ENCODE data around the gene TRMT1.

TRMT1 gene

DNA sequence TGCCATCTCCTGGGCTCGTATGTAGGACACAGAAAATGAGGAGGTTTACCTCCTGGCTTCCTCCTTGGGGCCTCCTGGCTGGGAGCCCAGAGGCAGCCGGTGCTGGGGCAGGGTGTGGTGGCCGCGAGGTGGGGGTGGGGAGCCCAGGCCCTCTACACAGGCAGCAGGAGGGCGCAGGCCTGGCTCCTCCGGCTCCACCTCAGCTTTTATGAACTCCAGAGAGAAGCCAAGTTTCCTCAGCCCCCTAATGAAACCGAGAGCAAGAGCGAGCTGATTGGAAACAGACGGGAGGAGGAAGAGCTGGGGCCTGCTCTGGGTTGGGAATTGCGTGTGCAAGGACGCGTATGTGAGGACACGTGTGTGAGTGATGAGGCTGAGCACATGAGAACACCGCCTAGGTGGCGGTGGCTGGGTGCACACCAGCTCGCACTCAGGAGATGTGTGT is 37.0 kb downstream of the TRMT1 start:
- no peak overlapping the region for H3K4me3 ChIP-seq (ENCODE audit: low read depth, low read length)
- H3K9me3 ChIP-seq (ENCODE audit: severe bottlenecking) = no peaks in the 10 kb centered on the region
- no peaks in the 10 kb centered on the region for H3K36me3 ChIP-seq
- no peak for DNase-seq
- TF ChIP-seq, protein P1, sequence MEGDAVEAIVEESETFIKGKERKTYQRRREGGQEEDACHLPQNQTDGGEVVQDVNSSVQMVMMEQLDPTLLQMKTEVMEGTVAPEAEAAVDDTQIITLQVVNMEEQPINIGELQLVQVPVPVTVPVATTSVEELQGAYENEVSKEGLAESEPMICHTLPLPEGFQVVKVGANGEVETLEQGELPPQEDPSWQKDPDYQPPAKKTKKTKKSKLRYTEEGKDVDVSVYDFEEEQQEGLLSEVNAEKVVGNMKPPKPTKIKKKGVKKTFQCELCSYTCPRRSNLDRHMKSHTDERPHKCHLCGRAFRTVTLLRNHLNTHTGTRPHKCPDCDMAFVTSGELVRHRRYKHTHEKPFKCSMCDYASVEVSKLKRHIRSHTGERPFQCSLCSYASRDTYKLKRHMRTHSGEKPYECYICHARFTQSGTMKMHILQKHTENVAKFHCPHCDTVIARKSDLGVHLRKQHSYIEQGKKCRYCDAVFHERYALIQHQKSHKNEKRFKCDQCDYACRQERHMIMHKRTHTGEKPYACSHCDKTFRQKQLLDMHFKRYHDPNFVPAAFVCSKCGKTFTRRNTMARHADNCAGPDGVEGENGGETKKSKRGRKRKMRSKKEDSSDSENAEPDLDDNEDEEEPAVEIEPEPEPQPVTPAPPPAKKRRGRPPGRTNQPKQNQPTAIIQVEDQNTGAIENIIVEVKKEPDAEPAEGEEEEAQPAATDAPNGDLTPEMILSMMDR (IDR thresholded peaks at IDR 0.05; ENCODE audit: low read depth, low read length) = no peak
- no peaks in the 10 kb centered on the region for H3K27me3 ChIP-seq (ENCODE audit: insufficient read depth, low read depth, severe bottlenecking)
- H3K27ac ChIP-seq = 0 out of 2 replicates have a peak overlapping the region, but pooled peaks have one; percentile 22

DNA sequence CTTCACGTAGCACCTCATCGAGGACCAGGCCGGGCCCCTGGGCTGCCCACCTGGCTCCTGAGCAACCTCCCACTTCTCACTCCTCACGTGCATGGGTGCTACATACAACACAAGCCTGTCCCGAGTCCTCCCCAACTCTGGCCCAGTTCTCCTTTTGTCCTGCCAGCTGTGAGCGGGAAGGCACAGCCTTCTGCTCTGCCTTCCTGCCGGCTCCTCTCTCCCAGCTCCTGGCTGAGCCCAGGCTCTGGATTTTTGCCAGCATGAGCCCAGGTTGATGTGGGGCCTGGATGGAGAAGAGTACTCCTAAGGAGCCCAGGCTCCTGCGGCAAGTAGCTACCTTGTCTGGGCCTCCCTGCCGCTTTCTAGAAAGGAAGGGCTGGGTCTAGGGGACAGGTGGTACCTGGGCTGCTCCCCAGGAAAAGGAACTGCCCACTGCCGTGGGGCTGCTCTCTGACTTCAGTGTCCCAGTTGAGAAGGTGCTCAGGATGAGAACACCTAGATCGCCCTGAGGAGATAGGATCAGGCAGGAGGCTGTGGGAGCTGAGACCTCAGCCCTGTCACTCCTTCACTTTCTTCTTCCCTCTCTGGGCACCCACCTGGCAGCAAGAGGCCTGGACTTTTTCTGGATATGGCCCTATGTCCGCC is 37.5 kb downstream of the TRMT1 start:
- no peak for DNase-seq

DNA sequence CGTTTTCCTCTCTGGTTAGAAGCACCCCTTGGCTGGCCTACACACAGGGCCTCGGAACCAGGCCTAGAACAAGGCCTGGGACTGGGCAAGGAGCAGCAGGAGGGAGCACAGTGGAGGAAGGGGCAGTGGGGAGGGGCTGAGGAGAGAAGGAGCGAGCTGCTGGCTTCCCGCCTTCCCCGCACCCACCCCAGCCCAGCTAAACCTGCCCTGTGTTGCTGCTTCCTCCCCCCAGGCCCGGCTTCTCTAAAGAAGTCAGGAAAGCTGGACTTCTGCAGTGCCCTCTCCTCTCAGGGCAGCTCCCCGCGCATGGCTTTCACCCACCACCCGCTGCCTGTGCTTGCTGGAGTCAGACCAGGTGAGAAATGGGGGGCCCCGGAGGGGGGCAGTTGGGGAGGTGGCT is 38.2 kb downstream of the TRMT1 start:
- DNase-seq = no peak
- TF ChIP-seq, protein P1 (IDR thresholded peaks at IDR 0.05; ENCODE audit: low read depth, low read length) = no peak
- H3K9me3 ChIP-seq (ENCODE audit: severe bottlenecking) = no peaks in the 10 kb centered on the region
- no peak overlapping the region for H3K4me3 ChIP-seq (ENCODE audit: low read depth, low read length)
- no peaks in the 10 kb centered on the region for H3K27me3 ChIP-seq (ENCODE audit: insufficient read depth, low read depth, severe bottlenecking)
- H3K36me3 ChIP-seq = no peaks in the 10 kb centered on the region
- H3K27ac ChIP-seq = no peak overlapping the region

More for the DNA sequence above, 37.5 kb downstream of the TRMT1 start:
- Histone ChIP-seq H3K36me3 (no peaks in the 10 kb centered on the region), H3K4me3 (ENCODE audit: low read depth, low read length) (no peak overlapping the region), H3K27me3 (ENCODE audit: insufficient read depth, low read depth, severe bottlenecking) (no peaks in the 10 kb centered on the region), H3K9me3 (ENCODE audit: severe bottlenecking) (no peaks in the 10 kb centered on the region), H3K27ac (0 out of 2 replicates have a peak overlapping the region, but pooled peaks have one; percentile 22)
- TF ChIP-seq, protein P1 (IDR thresholded peaks at IDR 0.05; ENCODE audit: low read depth, low read length) = no peak

DNA sequence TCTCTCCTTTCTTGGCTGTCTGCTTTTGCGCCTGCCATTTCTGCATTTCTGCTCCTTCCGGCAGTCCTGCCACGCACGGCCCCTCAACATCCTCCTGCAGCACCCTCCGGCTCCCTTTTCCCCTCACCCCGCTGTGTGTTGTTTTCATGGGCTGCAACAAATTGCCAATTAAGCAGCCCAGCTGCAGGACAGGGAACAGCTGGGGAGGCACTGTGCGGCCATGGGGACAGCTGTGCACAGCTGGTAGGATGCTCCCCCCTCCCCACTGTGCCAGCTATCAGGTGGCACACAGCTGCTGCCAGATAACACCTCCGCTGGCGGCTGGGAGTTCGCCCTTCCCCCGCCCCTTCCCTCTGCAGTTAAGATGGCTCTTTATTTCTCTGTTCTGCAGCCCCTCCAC is 39.3 kb downstream of the TRMT1 start:
- H3K27me3 ChIP-seq (ENCODE audit: insufficient read depth, low read depth, severe bottlenecking) = no peaks in the 10 kb centered on the region
- no peak overlapping the region for H3K27ac ChIP-seq
- no peak overlapping the region for H3K4me3 ChIP-seq (ENCODE audit: low read depth, low read length)
- H3K9me3 ChIP-seq (ENCODE audit: severe bottlenecking) = no peaks in the 10 kb centered on the region
- TF ChIP-seq, protein P1 (IDR thresholded peaks at IDR 0.05; ENCODE audit: low read depth, low read length) = no peak
- H3K36me3 ChIP-seq = no peaks in the 10 kb centered on the region
- DNase-seq = no peak

DNA sequence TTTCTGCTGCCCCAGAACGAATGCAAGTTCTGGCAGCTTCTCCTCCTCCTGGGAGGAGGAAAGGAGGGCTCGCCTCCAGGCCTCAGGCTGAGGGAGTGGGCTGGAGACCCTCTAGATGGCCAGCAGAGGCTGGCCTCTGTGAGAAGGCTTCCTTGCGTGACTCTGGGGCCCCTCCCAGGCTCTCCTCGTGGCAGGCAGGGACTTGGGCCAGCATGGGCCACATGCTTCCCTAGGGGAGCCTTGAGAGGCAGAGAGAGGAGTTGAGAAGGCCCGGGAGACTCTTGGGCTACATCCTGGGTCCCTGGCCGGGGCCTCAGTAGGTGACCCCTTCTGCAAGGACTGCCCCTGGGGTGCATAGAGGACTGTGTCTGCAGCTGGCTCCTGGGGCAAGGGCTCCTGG is 39.8 kb downstream of the TRMT1 start:
- H3K4me3 ChIP-seq (ENCODE audit: low read depth, low read length) = no peak overlapping the region
- no peaks in the 10 kb centered on the region for H3K9me3 ChIP-seq (ENCODE audit: severe bottlenecking)
- no peaks in the 10 kb centered on the region for H3K27me3 ChIP-seq (ENCODE audit: insufficient read depth, low read depth, severe bottlenecking)
- no peaks in the 10 kb centered on the region for H3K36me3 ChIP-seq
- no peak for DNase-seq
- TF ChIP-seq, protein P1 (IDR thresholded peaks at IDR 0.05; ENCODE audit: low read depth, low read length) = no peak
- H3K27ac ChIP-seq = no peak overlapping the region

DNA sequence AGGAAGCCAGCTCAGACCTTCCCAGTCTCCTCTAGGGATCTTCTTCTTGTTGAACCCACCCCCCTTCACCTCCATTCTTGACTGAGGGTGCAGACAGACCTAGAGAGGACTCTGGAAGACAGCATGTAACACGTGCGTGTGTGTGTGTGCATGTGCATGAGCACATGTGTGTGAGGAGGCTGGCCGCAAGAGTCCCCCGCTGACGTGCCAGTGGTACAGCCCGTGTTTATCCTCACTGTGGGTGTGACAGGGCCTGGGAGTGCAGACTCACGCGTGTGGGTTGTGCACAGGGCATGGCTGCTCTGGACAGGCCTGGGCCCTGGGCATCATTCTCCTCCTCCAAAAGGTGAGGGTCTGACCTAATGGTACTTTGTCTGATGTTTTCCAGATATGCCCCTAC is 40.2 kb downstream of the TRMT1 start:
- H3K27me3 ChIP-seq (ENCODE audit: insufficient read depth, low read depth, severe bottlenecking) = no peaks in the 10 kb centered on the region
- no peak overlapping the region for H3K27ac ChIP-seq
- H3K36me3 ChIP-seq = no peaks in the 10 kb centered on the region
- no peak for DNase-seq
- H3K4me3 ChIP-seq (ENCODE audit: low read depth, low read length) = no peak overlapping the region
- H3K9me3 ChIP-seq (ENCODE audit: severe bottlenecking) = no peaks in the 10 kb centered on the region
- TF ChIP-seq, protein P1 (IDR thresholded peaks at IDR 0.05; ENCODE audit: low read depth, low read length) = no peak
